GM19395 (cell line): ENCODE measurements around the gene MRNIP.

Experiments used
- ATAC-seq: cut with Tn5 transposase; IDR thresholded peaks from one replicate; pipeline ENCODE4 v1.9.1; 2021; ENCODE audit warnings: mild to moderate bottlenecking, moderate library complexity; ENCODE audit not compliant: unreplicated experiment

Gene MRNIP

DNA sequence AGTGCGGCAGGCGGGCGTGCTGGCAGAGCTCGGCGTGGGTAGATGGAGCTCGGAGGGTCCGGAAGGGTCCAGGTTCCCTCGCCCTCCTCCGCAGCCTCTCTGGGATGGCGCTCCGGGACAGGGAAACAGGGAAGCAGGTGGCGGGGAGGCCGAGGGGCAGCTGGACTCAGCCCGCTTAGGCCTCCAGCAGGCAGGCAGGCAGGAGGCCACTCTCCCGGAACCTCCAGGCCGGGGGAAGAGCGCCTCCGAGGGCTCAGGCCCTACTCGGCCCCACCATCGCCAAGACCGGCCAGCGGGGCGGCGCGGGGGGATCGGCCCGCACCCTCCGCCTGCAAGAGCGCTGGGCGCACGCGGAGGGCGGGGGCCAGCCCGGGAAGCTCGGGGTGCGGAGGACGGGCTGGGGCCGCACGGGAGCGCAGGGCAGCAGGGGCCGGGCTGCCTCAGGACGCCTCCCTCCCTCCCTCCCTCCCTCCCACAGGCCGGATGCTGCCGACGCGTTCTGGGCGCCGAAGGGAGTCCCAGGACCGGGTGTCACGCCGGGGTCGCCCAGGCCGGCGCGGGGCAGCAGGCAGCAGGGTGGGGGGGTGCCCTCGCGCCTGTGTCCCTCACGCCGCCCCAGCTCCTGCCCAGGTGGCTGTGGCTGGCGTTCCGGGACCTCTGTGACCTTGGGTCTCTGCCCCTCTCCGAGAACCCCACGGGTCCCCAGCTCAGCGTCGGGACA is 52.9 kb downstream of the MRNIP start:
- ATAC-seq = peak; percentile 27

DNA sequence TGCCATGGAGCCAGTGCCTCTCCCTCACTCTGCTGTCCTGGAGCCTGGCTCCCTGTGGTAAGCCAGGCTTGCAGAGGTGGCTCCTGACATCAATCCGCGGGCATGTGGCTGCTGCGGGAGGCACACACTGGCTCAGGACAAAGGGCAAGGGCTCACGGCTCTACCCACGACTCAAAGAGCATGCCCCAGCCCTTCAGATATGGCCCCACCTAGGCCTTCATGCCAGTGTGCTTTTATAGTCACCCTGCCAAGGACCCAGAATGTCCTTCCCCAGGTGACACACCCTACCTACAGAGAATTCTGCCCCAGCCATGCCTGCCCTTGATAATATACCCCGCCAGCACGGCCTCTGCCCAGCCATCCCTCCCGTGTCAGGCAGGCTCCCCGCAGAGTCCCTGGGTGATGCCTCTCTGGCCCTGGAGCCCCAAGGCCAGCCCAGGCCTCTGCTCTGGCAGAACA is 53.5 kb downstream of the MRNIP start:
- ATAC-seq = no peak

DNA sequence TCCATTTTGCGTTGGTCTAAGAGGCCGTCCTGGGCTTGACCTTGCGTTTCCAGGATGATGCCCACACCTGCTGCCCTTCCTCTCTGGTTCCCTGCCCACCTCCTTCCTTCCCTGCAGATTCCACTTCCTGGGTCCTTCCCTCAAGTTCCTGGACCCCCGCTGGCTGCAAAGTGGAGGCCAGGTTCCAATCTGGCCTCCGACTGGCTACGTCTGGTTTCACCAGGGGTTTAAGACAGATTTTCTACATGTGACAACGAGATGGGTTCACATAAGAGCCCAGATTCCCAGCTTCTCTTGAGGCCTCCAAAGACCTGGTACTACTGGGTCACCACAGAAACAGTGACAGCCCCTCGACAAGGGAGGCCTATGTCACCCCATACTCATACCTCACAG is 54.1 kb downstream of the MRNIP start:
- ATAC-seq = no peak

DNA sequence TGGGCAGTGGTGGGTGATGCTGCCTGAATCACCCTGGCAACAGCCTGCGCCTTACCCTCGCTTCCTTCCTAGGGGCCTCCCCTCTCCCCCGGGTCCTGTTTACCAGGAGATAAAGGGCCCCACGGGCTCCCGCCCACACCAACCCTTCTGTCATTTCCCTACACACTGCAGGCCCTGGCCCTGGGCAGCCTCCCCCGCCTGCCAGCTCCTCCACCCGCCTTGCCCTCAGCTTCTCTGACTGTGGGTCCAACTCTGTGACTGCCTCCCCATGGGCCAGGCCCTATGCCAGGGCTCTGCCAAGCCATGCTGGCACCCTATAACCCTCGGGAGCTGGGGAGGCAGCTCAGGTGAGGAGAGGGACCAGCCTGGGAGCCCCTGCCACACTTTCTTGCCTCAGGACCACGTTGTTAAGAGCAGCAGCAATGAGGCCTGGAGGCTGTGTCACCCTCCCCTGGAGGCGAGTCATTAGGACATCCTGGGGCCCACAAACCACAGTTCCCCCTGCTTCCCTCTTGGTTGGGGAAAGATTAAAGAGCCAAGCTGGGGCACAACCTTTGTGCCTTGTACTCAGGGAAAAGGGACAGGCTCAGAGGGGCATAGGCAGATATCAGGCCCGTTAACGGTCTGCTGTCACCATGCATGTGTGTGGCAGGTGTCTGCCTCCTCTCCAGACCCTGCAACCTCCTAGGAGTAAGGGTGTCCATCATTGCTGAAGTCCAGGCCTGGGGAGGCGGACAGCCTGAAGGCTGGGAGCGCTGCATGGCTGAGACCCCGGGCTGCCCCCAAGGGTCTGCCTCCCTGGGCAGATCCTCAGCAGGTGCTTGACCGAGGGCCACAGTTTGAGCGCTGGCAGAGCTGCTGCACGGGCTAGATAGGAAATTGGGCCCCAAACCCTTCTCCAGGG is 54.7 kb downstream of the MRNIP start:
- no peak for ATAC-seq

DNA sequence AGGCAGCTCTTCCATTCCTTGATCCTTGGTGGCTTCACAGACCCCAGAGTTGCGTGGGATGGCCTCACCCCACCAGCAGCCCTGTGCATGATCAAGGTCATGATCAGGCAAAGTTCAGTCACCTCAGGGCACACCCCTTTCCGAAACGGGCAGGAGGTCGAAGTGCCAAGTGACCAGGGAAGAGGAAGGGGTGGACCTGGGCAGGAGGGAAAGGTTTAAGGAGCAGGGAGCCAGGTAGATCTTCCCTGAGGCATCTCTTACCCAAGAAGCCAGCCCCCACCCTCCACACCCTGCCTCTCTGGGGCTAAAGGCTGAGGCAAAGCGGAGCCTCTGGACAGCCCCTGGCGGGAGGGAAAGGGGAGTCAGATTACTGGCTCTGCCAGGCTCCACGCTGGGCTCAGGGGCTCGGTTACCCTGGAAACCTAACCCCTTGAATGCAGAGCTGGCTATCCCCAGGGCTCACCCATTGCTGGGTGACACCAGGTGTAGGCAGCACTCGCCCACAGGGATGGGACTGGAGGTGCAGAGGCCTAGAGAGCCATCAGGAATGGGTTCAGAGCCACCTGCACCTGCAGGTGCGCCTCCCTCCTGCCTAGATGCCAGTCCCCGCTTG is 55.6 kb downstream of the MRNIP start:
- ATAC-seq = no peak

DNA sequence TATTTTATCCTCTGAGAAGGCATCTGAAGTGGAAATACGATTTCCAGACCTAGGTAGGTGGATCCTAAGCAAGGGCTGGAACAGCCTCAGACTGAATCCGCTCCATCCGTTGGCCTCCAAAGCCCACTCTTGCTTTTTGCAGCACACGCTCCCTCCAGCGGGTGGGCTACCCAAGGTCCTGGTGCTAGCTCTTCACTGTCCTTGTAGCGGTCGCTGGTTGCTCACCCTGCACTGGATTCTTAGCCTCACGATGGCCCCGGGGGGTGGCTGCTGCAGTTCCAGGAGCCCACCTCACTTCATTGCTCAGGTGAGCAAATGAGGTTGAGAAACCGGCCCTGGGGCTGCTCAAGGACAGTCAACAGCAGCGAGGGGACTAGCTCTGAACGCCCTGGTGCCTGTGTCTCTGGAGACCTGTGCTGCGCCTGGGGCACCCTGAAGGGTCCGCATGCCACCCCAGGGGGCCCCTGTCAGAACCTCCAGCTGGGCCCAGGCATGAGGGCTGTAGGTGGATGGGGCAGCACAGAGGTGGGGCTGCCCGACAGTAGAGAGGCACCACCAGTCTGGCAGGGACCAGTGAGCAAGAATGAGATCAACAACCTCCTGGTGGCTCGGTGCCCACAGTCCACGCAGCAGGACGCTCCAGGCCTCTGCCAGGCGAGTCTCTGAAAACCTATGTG is 56.3 kb downstream of the MRNIP start:
- no peak for ATAC-seq

DNA sequence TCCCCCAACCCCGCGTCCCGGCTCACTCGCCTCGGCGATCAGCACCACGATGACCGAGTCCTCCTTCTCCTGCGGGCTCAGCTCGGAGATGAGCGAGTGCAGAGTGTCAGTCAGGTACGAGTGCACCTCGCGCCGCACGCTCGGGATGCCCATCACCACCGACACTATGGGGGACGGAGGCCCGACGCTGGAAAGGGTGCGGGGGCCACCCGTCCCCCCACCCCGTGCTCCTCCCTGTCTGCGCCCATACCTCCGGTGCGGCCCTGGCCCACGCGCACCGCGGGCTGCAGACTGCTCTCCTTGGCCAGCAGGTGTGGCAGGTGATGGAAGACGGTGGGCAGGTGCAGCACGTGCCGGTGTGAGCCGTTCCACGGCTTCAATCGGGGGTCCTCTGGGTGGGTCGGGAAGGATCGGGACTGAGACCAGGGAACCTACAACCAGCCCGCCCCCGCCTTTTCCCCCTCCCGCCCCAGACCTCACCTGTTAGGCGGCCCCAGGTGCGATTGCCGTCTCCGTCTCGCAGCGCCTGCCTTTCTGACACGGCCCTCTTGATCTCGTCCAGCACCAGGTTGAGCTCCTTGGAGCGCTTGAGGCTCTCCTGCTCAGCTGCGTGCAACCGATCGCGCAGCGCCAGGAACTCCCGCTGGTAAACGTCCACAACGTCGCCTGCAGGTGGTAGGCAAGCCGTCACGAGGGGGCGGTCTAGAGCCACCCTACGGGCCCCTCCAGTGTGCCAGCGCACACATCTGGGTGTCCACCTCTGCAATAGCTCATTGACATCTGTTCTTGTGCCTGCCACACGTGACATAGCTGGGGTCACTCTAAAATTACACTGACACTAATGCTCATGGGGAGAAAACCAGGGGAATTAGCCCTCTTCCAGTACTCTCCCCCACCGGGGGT is 57.1 kb downstream of the MRNIP start:
- peak; percentile 30 for ATAC-seq

DNA sequence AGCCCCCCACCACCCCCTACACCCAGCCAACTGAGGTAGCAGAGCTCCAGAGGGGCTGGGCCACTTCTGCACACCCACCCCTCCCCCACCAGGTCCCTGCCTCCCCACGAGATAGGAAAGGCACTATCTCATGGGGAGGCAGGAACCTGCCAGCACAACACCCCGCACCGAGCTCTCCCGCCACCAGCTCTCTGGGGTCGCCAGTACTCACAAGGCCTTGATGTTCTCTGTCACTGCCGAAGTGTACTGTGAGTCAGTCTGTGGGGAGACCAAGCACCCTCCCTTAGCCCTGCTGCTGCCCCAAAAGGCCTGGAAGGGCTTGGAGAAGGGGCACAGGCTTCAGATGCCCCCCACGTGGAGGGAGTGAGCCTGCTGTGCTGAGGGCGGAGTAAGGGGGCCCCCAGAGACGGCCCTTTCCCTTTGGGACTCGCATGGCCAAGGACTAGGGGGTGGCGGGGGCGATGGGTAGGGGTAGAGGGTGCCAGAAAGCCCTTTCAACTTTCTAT is 57.9 kb downstream of the MRNIP start:
- ATAC-seq = no peak

DNA sequence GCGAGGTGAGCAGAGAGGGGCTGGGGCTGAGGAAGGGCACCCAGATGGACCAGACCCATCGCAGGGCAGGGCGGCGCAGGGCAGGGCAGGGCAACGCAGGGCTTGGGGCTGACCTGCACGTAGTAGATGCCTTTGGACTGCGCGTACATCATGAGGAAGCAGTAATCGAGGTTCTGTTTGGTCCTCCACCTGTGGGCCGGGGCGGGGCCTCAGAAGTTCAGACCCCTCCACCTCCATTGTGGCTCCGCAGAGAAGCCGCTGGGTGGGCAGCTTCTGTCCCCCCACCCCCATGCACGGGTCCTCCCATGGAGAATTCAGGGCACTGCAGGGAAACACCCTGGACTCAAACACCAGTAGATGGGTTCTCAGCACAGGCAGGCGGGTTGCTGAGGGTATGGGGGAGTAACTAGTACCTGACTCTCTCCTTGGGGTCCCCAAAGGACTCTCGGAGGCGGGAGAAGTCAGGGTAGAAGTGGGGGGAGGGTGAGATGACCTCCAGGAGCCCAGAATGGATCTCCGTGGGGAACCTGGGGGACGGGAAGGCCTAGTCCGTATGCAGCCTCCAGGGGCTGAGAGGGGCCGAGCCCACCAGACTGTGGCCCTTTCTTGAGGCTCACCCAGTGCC is 58.4 kb downstream of the MRNIP start:
- ATAC-seq = no peak

DNA sequence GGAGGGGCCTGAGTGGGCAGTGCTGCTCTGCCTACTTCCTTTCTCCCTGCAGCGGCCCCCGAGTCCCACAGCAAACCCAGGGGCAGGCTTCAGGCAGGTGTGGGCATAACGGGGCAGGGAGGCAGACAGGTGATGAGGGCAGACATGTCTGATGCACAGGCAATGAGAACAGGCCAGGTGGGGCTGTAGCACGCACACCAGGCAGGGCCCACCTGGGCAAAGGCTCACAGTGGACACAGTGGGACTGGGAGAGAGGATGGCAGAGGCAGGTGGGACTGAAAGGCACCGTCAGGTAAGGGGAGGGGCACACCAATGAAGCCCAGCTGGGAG is 59.0 kb downstream of the MRNIP start:
- ATAC-seq = no peak

DNA sequence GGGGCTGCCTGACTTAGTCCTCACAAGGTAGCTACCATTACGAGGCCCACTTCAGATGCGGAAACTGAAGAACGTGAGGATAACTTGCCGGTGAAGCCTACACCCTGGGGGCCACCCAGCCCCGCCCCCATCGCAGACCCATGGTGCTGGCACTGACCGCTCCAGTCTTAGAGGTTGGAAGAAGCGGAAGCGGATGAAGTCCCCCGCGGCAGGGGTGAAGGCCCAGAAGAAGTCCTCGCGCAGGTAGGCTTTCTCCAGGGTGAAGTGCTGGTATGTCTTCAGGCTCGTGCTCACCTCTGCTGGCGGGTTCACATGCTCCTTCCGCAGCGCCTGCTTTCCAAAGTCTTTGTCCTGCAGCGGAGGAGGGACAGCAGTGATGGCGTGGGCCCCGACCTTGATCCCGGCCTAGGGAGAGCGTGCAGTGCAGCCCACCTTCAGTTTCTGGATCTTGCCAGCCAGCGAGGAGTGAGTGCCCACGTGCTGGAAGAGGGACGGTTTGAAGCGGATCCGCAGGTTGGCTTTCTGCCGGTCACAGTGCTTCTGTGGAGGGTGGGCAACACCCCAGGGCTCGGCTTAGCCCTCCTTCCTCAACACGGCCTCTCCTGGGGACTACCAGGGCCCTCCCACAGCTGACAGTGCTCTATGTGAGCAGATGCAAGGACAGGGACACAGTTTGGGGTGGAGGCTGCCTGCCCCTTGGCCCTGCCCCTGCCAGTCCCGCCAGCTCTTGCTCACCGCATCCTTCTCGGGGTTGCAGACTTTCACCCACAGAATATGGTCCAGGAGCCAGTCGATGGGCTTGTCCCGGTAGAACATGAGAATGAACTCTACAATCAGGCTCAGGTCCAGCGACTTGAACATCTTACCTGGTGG is 59.6 kb downstream of the MRNIP start:
- no peak for ATAC-seq

DNA sequence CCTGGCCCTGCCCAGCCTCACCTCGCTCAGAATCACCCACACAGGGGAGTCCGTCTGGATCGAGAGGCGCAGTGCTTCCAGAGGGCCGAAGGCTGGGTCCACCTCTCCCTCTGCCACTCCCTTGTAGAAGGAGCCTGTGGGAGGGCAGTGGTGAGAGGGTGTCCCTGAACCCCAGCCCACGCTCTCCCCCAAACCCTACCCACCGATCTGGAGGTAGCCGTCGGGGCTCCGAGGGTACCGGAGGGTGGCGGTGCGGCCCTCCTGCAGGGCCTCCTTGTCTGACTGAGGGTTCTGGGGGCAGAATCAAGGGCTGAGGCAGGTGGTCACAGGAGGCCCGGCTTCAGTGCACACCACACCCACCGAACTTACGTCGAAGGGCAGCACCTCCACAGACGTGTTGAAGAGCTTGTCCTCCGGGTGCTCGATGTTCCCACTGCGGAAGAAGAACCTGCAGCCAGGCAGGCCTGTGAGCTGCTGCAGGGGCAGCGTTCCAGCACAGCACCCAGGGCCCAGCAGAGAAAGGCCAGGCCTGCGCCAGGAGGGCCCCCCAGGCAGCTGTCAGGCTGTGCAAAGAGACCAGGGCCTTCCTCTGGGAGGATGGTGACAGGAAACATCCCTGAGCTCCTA is 60.4 kb downstream of the MRNIP start:
- ATAC-seq = no peak

DNA sequence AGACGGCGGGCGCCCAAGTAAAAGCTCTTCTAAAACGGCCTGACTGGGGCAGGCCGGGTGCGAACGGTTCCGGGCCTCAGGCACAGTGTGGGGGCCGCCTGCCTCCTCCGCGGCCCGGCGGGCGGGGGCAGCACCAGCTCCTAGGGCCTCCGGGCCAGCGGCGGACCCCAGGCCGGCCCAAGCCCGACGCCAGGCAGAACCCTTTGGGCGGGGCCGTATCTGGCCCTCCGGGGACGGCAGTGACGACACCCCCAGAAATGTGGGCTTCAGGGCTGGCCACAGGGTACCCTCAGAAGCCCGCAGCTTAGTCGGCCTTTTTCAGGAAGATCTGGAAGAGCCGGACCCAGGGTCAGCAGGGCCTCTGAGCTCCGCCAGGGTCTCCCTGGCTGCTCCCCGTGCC is 60.9 kb downstream of the MRNIP start:
- no peak for ATAC-seq

DNA sequence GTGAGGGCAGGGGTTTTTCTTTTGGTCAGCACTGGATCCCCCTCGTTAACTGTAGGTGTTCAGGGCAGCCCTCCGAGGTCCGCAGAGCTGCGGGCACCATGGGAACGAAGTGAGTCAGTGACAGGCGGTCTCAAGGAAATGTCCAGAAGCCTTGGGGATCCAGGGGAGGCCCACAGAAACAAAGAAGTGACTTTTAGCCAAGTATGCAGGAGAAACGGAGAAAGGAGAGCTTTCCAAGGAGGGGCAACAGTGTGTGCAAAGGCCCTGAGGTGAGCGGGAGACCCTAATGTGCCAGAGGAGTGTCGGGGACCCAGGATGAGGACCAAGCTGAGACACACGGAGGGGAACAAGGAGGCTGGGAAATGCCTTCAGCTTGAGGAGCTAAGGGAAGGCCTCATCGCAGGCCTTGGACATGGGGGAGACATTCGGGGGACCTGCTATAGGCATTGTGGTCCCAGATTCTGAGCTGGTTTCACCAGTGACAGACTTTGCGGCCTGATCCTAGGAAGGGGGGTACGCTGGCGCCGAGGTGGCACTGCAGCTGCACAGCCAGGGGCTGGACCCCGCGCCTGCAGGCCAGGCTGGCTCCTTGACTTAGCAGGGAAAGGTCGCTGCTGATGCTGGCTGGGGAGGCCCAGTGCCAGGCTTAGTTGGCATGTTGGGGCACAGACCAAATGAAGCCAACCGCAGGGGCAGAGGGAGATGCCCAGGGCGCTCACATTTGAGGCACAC is 61.6 kb downstream of the MRNIP start:
- ATAC-seq = no peak

DNA sequence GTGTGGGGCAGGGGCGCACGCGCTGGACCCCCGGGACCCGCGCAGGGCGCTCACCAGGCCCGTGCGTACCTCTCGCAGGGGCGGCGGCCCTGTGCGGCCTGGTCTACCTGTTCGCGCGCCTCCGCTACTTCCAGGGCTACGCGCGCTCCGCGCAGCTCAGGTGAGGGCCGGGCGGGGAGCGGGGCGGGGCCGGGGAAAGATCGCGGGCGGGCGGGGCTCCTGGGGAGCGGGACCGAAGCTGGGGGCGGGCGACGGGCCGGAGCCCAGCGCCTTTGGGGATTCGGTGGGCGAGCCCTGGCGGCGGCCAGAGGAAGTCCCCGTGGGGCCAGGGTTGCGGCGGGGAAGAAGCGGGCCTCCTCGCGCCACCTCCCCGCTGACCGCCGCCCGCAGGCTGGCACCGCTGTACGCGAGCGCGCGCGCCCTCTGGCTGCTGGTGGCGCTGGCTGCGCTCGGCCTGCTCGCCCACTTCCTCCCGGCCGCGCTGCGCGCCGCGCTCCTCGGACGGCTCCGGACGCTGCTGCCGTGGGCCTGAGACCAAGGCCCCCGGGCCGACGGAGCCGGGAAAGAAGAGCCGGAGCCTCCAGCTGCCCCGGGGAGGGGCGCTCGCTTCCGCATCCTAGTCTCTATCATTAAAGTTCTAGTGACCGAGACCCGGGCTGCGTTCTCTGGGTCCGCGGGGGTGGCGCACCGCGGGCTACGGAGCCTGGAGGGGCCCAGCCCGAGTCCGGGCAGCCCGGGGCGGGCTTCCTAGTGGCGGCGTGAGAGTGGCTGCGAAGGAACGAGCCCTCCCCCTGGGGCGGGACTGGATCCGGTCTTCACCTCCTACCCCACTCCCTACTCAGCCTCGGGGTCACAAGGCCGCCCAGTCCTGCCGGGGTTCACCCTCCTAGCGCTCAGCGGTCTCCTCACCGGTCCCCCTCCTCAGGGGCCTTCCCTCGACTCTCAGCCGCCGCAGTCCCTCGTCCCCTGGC is 62.5 kb downstream of the MRNIP start:
- peak; percentile 72 for ATAC-seq
